Prostate gland (tissue), 2 donors: ENCODE measurements around the gene KIAA1671.

ENCODE experiments used
- CTCF ChIP-seq, 4 experiments: fragments of 200-600 bp in 2 of 4; fragments of 450-650 bp in 2 of 4; sonication (generic) in 2 of 4; IDR thresholded peaks; 1 replicate in 3 of 4; 2 replicates in 1 of 4; pipeline ENCODE4 v1.5.1; 2016 to 2019; ENCODE audit warnings: antibody characterized with exemption in 4 of 4, mild to moderate bottlenecking in 2 of 4, moderate library complexity in 2 of 4
- POLR2A ChIP-seq: fragments of 450-650 bp; IDR thresholded peaks from one replicate; pipeline ENCODE4 v1.6.1; 2016; ENCODE audit warnings: antibody characterized with exemption, mild to moderate bottlenecking

GRCh38 chr22:24926849-24927579 is 25.5 kb upstream of the KIAA1671 start:
- no peak for TF ChIP-seq POLR2A
- TF ChIP-seq CTCF (IDR thresholded peaks at IDR 0.05): no peak
